Sciatic nerve (tissue), 1 donor: Measurements from ENCODE around the gene SYMPK. TPM values are rescaled to one million over a fixed set of nuclear protein-coding genes. Genes with fewer than 3 reads are reported as not detected.

Source experiments
- total RNA-seq: library from RNA; stranded (reverse); fragmentation: NEBNext Ultra II Directional; extraction: Animal tissue kit (Norgen Biotek cat#: 25700); gene quantifications from one replicate; pipeline ENCODE4 v1.2.1, GENCODE V29; 2021
- donor health status: DM: no; HTN: no; CAD: no.

Gene SYMPK
- total RNA-seq, 1 donor from 2014 or later = 60.9 TPM

Other genes with a start within 250 kb of the SYMPK start
- gene EML2, start 223.8 kb downstream of the SYMPK start, total RNA-seq = 43.3 TPM
- gene GIPR, start 194.9 kb downstream of the SYMPK start, total RNA-seq = 5.0 TPM
- 209 TPM for gene SNRPD2, start 171.2 kb downstream of the SYMPK start, total RNA-seq
- gene QPCTL, start 170.5 kb downstream of the SYMPK start, total RNA-seq = 10.9 TPM
- 23.6 TPM for gene FBXO46, start 132.3 kb downstream of the SYMPK start, total RNA-seq
- not detected for gene MEIOSIN, start 129.7 kb downstream of the SYMPK start, total RNA-seq
- 26.3 TPM for gene SIX5, start 93.9 kb downstream of the SYMPK start, total RNA-seq
- 77.9 TPM for gene DMPK, start 80.7 kb downstream of the SYMPK start, total RNA-seq
- 57.4 TPM for gene DMWD, start 70.3 kb downstream of the SYMPK start, total RNA-seq
- 0.18 TPM for gene RSPH6A, start 47.8 kb downstream of the SYMPK start, total RNA-seq
- not detected for gene FOXA3, start 1.2 kb upstream of the SYMPK start, total RNA-seq
- 21.0 TPM for gene IRF2BP1, start 23.0 kb upstream of the SYMPK start, total RNA-seq
- gene MYPOP, start 39.5 kb upstream of the SYMPK start, total RNA-seq = 8.6 TPM
- not detected for gene NANOS2, start 51.6 kb upstream of the SYMPK start, total RNA-seq
- gene NOVA2, start 110.7 kb upstream of the SYMPK start, total RNA-seq = 9.9 TPM
- gene CCDC61, start 132.3 kb upstream of the SYMPK start, total RNA-seq = 17.8 TPM
- gene PGLYRP1, start 159.9 kb upstream of the SYMPK start, total RNA-seq = 3.2 TPM
- 0.94 TPM for gene IGFL4, start 177.9 kb upstream of the SYMPK start, total RNA-seq